WTC11 (cell line): ENCODE results near the gene SH3BGRL3. TPM values are rescaled to one million over a fixed set of nuclear protein-coding genes. Genes with fewer than 3 reads are reported as not detected.
A peak's percentile ranks its signal among the peaks of the same experiment; 100 is the strongest.

ENCODE experiments used
- ATAC-seq: fragments of 200-7000 bp; cut with Tn5 transposase; 2 replicates; pipeline ENCODE4 v1.10.0; 2021; ENCODE audit warnings: mild to moderate bottlenecking, moderate library complexity
- CTCF ChIA-PET: fragments of 300-600 bp; sonication (Branson Sonifier 250); formaldehyde crosslinking; loops from one replicate; lab custom pipeline; 2021; ENCODE audit warnings: antibody characterized with exemption; lab: Charles Lee
- POLR2A ChIA-PET: fragments of 350-600 bp; sonication (Branson Sonifier 250); formaldehyde crosslinking; loops from one replicate; lab custom pipeline; 2021; ENCODE audit warnings: antibody characterized with exemption; lab: Charles Lee
- DNase-seq: peaks from one replicate; pipeline ENCODE4 v3.0.0; 2021; ENCODE audit warnings: low spot score
- H3K27ac Mint-ChIP-seq: 2 replicates; pipeline ENCODE4 v1.8.0; 2021; ENCODE audit warnings: mixed read lengths
- H3K27me3 Mint-ChIP-seq: 2 replicates; pipeline ENCODE4 v1.8.0; 2021; ENCODE audit warnings: low read depth, mild to moderate bottlenecking, moderate library complexity, mixed read lengths
- H3K36me3 Mint-ChIP-seq: 2 replicates; pipeline ENCODE4 v1.8.0; 2021; ENCODE audit warnings: mixed read lengths
- H3K4me1 Mint-ChIP-seq: 2 replicates; pipeline ENCODE4 v1.8.0; 2022; ENCODE audit warnings: mixed read lengths
- H3K4me3 Mint-ChIP-seq: 2 replicates; pipeline ENCODE4 v1.8.0; 2021; ENCODE audit warnings: mild to moderate bottlenecking, moderate library complexity, mixed read lengths
- H3K9me3 Mint-ChIP-seq: 2 replicates; pipeline ENCODE4 v1.8.0; 2021; ENCODE audit warnings: mixed read lengths
- AFF4 ChIP-seq: sonication (generic); formaldehyde crosslinking; IDR thresholded peaks from 2 replicates; pipeline ENCODE4 v1.8.1; 2023; ENCODE audit warnings: mild to moderate bottlenecking, missing genetic modification reagents, borderline replicate concordance
- CBFB ChIP-seq: sonication (generic); formaldehyde crosslinking; IDR thresholded peaks from 2 replicates; pipeline ENCODE4 v1.8.1; 2022; ENCODE audit warnings: mild to moderate bottlenecking, low read depth, missing genetic modification reagents
- E2F4 ChIP-seq: sonication (generic); formaldehyde crosslinking; IDR thresholded peaks from 2 replicates; pipeline ENCODE4 v1.8.1; 2022; ENCODE audit warnings: low read depth, mild to moderate bottlenecking, moderate library complexity, missing genetic modification reagents, borderline replicate concordance
- EMX1 ChIP-seq: fragments of 250-450 bp; sonication (Bioruptor Pico); IDR thresholded peaks from 2 replicates; pipeline ENCODE4 v1.8.0; 2021; ENCODE audit warnings: mild to moderate bottlenecking
- FOXK1 ChIP-seq: sonication (generic); formaldehyde crosslinking; IDR thresholded peaks from 2 replicates; pipeline ENCODE4 v1.8.0; 2022; ENCODE audit warnings: mild to moderate bottlenecking, moderate library complexity, missing genetic modification reagents
- FOXP1 ChIP-seq: sonication (generic); formaldehyde crosslinking; IDR thresholded peaks from 2 replicates; pipeline ENCODE4 v1.8.0; 2022; ENCODE audit warnings: missing genetic modification reagents, mild to moderate bottlenecking, moderate library complexity, borderline replicate concordance
- KAT7 ChIP-seq: sonication (generic); formaldehyde crosslinking; IDR thresholded peaks from 2 replicates; pipeline ENCODE4 v1.8.1; 2023; ENCODE audit warnings: missing genetic modification reagents, mild to moderate bottlenecking, borderline replicate concordance
- MXD4 ChIP-seq: fragments of 250-450 bp; sonication (Bioruptor Pico); IDR thresholded peaks from 2 replicates; pipeline ENCODE4 v1.8.0; 2021; ENCODE audit warnings: mild to moderate bottlenecking, moderate library complexity, borderline replicate concordance
- NFE2L1 ChIP-seq: sonication (generic); formaldehyde crosslinking; IDR thresholded peaks from 2 replicates; pipeline ENCODE4 v1.8.1; 2023; ENCODE audit warnings: missing genetic modification reagents
- NR1H2 ChIP-seq: sonication (generic); formaldehyde crosslinking; IDR thresholded peaks from 2 replicates; pipeline ENCODE4 v1.9.0; 2021; ENCODE audit warnings: mild to moderate bottlenecking, moderate library complexity, missing genetic modification reagents
- PRDM15 ChIP-seq: sonication (generic); formaldehyde crosslinking; IDR thresholded peaks from 2 replicates; pipeline ENCODE4 v1.8.0; 2022; ENCODE audit warnings: missing genetic modification reagents
- PRRX2 ChIP-seq: fragments of 250-450 bp; sonication (Bioruptor Pico); IDR thresholded peaks from 2 replicates; pipeline ENCODE4 v1.8.0; 2021; ENCODE audit warnings: mild to moderate bottlenecking
- STAT6 ChIP-seq: sonication (generic); formaldehyde crosslinking; conservative IDR thresholded peaks from 2 replicates; pipeline ENCODE4 v1.8.1; 2023; ENCODE audit warnings: mild to moderate bottlenecking, low read depth, missing genetic modification reagents, moderate library complexity
- TCF7 ChIP-seq: sonication (generic); formaldehyde crosslinking; IDR thresholded peaks from 2 replicates; pipeline ENCODE4 v1.8.0; 2022; ENCODE audit warnings: mild to moderate bottlenecking, low read depth, missing genetic modification reagents, moderate library complexity
- TEAD1 ChIP-seq: sonication (generic); formaldehyde crosslinking; IDR thresholded peaks from 2 replicates; pipeline ENCODE4 v1.8.0; 2022; ENCODE audit warnings: mild to moderate bottlenecking, missing genetic modification reagents
- TEAD4 ChIP-seq: sonication (generic); formaldehyde crosslinking; IDR thresholded peaks from 2 replicates; pipeline ENCODE4 v1.8.0; 2022; ENCODE audit warnings: mild to moderate bottlenecking, missing genetic modification reagents
- ZBTB21 ChIP-seq: sonication (generic); formaldehyde crosslinking; IDR thresholded peaks from 2 replicates; pipeline ENCODE4 v1.8.1; 2023; ENCODE audit warnings: mild to moderate bottlenecking, missing genetic modification reagents, borderline replicate concordance
- ZNF219 ChIP-seq: sonication (generic); formaldehyde crosslinking; IDR thresholded peaks from 2 replicates; pipeline ENCODE4 v1.8.0; 2023; ENCODE audit warnings: missing genetic modification reagents, mild to moderate bottlenecking, borderline replicate concordance
- ZNF232 ChIP-seq: sonication (generic); formaldehyde crosslinking; IDR thresholded peaks from 2 replicates; pipeline ENCODE4 v1.8.0; 2022; ENCODE audit warnings: mild to moderate bottlenecking, missing genetic modification reagents
- ZNF263 ChIP-seq: sonication (generic); formaldehyde crosslinking; IDR thresholded peaks from 2 replicates; pipeline ENCODE4 v1.8.1; 2022; ENCODE audit warnings: low read depth, mild to moderate bottlenecking, moderate library complexity, missing genetic modification reagents
- ZNF281 ChIP-seq: sonication (generic); formaldehyde crosslinking; IDR thresholded peaks from 2 replicates; pipeline ENCODE4 v1.8.0; 2023; ENCODE audit warnings: mild to moderate bottlenecking, missing genetic modification reagents
- total RNA-seq: library from RNA; stranded (reverse); gene quantifications from 3 replicates; pipeline ENCODE4 v1.2.3, GENCODE V29; 2021

SH3BGRL3 gene
- total RNA-seq, 1 experiment from 2014 or later = 70.8 TPM

- TF ChIP-seq NR1H2 = no peak
Observed at GRCh38 chr1:26278303-26278702, 1.6 kb upstream of the SH3BGRL3 start (continued).

GRCh38 chr1:26278724-26279455, 996 bp upstream of the SH3BGRL3 start:
- DNase-seq = no peak
- Mint-ChIP-seq H3K9me3 (no peaks in the 10 kb centered on the region), H3K27me3 (no peaks in the 10 kb centered on the region), H3K27ac (peak overlapping the region; percentile 78), H3K36me3 (peaks cover 46% of the 10 kb centered on the region), H3K4me1 (peaks cover 41% of the 10 kb centered on the region), H3K4me3 (peak overlapping the region; percentile 85)
- ChIA-PET POLR2A (interaction anchor here (0.8 to 1.3 kb wide), 3 partner anchors 12 to 184 kb away, joined by 3 to 6 read pairs (median 6); partner anchors contain the start of gene CATSPER4), CTCF (interaction anchor here (0.6 to 11.1 kb wide), 28 partner anchors 9 to 193 kb away, joined by 3 to 306 read pairs (median 4); partner anchors contain the start of genes CATSPER4, CD52, CEP85 and CNKSR1)
- peak; percentile 5; the same call in 1 of the 2 replicates for ATAC-seq
- TF ChIP-seq PRRX2 (CRISPR knock-in tag) (no peak), ZNF263 (CRISPR knock-in tag) (no peak), FOXP1 (CRISPR knock-in tag) (no peak), PRDM15 (peak; percentile 88), ZNF219 (CRISPR knock-in tag) (no peak), MXD4 (CRISPR knock-in tag) (no peak), ZNF232 (CRISPR knock-in tag) (no peak), NFE2L1 (CRISPR knock-in tag) (no peak), EMX1 (no peak), ZBTB21 (CRISPR knock-in tag) (no peak), CBFB (CRISPR knock-in tag) (no peak), E2F4 (CRISPR knock-in tag) (0 out of 2 replicates have a peak, but pooled peaks have one; percentile 19), AFF4 (0 out of 2 replicates have a peak, but pooled peaks have one; percentile 6), TCF7 (CRISPR knock-in tag) (no peak), FOXK1 (no peak), KAT7 (0 out of 2 replicates have a peak, but pooled peaks have one; percentile 5), STAT6 (CRISPR knock-in tag) (no peak), TEAD4 (CRISPR knock-in tag) (no peak), ZNF281 (CRISPR knock-in tag) (no peak), TEAD1 (CRISPR knock-in tag) (no peak), NR1H2 (no peak)
